22Rv1 (cell line): Measurements from ENCODE around the gene BTBD19.

Experiments used
- CTCF ChIP-seq: fragments of 450-650 bp; IDR thresholded peaks from 2 replicates; pipeline ENCODE4 v1.5.1; 2017; ENCODE audit warnings: mild to moderate bottlenecking
- ZFX ChIP-seq: fragments of 450-650 bp; IDR thresholded peaks from 2 replicates; pipeline ENCODE4 v1.6.1; 2017; ENCODE audit warnings: antibody characterized with exemption, borderline replicate concordance

- TF ChIP-seq CTCF (no peak), ZFX (no peak)
These were observed 30.2 kb upstream of the BTBD19 start for GRCh38 chr1:44777969-44778635.
